HG03342 (cell line): ENCODE data around the gene MAEA.
"Not testable (repeated sequence)": the region's sequence is repeated elsewhere in the genome, so short reads cannot be mapped to it uniquely, and the experiment has no call there.

Experiments used
- ATAC-seq: cut with Tn5 transposase; IDR thresholded peaks from one replicate; pipeline ENCODE4 v1.9.1; 2021; ENCODE audit warnings: mild to moderate bottlenecking, moderate library complexity; ENCODE audit not compliant: unreplicated experiment

Gene MAEA

DNA sequence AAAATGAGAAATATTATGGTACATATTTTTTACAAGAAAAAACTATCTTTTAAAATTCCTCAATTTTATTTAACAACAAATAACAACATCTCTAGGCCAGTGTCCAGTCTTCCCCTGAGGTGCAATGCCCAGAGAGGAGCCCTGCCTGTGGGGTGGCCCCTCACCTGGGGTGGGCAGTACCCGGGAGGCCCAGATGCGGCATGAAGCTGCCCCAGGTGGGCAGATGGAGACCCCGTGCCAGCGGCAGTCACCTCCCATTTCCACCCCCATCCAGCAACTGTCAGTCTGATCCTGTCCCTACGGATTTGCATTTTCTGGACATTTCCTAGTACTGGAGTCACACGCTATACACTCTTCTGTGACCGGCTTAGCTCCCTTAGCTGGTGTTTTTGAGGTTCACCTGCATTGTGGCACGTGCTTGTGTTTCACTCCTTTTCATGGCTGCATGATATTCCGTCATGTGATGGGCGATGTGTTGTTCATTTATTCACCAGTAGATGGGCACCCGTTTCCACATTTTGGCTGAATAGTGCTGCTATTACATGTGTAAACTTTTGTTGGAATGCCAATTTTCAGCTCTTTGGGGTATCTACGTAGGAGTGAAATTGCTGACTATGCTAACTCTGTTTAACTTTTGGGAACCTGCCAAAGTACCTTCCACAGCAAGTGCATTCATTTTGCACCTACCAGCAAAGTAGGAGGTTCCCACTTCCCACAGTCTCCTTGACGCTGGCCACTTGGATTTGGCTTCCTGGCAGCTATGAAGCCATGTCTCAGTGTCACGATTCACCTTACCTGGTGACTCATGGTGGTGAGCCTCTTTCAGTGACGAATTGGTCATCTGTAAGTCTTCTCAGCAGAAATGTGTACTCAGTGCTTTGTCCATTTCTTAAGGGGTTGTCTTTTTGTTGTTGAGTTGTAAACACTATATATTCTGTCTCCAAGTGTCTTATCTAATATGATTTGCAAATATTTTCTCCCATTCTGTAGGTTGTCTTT, 11.7 kb upstream of the MAEA start:
- ATAC-seq: no peak

GRCh38 chr4:1279253-1279652, 10.4 kb upstream of the MAEA start:
- no peak for ATAC-seq

DNA sequence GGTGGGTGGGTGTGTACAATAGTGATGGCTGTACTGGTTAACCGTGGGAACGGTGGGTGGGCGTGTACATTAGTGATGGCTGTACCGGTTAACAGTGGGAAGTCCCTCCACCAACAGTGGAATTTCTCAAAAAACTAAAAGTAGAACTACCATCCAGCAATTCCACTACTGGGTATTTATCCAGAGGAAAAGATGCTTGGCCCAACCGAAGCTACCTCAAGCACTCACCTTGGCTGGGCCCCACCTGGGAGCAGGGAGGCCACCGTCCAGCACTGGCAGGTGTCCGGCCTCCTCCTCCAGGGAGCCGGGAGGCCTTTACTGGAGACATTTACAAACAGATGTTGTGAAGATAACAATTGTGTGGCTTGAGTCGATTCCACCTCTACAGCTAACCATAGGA, 6.0 kb upstream of the MAEA start:
- no peak for ATAC-seq

DNA sequence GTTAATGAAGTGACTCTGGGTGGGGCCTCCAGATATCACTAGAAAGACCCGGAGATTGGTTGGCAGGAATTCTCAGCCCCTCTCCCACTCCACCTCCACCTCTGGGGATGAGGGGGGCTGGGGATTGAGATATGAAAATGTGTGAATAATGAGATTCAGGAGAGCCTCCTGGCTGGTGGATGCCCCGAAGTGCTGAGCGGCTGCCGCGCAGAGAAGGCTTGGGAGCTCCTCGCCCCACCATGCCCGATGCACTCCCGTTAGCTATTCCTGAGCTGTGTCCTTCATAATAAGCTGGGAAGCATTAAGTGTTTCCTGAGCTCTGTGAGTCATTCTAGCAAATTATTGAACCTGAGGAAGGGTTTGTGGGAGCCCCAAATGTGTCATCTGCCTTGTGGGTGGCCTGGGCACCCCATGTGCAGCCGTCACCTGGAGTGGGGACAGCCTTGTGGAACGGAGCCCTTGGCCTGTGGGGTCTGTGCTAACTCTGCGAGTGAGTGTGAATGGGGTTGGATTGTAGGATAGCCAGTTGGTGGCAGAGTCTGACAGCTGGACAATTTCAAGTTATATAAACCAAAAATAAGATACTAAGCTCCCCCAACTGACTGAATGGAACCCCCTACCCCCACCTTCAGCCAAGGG, 4.4 kb upstream of the MAEA start:
- no peak for ATAC-seq

DNA sequence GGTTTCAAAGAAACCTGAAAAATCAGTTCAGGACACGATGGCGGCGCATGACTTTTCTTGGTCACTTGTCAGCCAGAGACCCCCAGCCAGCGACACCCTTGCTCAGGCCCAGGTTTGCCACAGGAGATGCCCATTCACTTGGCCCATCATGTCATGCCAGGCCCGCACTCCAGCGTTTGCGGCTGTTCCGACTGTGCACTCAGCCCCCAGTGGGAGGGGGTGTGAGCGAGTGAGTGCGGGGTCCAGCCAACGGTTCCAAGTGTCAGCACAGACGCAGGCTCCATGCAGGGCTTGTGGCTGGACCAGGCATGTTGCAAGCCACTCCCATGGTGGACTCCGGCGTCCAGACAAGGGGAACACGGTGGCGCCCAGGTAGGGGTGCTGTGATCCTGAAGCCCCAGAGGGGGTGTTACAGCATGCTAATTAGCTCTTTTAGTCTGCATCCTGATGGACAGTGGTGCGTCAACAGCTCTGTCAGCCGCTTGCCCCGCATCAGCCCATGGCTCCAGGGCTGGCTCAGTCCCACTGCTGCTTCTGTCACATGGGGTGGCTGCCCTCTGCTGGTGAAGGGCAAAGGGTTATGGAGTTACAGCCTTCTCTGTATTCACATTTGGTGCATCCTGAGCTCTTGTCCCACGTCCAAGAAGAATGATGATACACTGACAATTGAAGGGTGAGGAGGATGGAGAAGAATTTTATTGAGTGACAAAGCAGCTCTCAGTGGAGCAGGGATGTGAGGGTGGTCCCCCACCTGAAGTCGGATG, 3.7 kb upstream of the MAEA start:
- ATAC-seq: no peak

GRCh38 chr4:1288786-1289185, 905 bp upstream of the MAEA start:
- ATAC-seq: no peak

- ATAC-seq: peak; percentile 8
Measured at GRCh38 chr4:1290165-1290977, 680 bp downstream of the MAEA start.

GRCh38 chr4:1291091-1291490, 1.4 kb downstream of the MAEA start:
- ATAC-seq: no peak

DNA sequence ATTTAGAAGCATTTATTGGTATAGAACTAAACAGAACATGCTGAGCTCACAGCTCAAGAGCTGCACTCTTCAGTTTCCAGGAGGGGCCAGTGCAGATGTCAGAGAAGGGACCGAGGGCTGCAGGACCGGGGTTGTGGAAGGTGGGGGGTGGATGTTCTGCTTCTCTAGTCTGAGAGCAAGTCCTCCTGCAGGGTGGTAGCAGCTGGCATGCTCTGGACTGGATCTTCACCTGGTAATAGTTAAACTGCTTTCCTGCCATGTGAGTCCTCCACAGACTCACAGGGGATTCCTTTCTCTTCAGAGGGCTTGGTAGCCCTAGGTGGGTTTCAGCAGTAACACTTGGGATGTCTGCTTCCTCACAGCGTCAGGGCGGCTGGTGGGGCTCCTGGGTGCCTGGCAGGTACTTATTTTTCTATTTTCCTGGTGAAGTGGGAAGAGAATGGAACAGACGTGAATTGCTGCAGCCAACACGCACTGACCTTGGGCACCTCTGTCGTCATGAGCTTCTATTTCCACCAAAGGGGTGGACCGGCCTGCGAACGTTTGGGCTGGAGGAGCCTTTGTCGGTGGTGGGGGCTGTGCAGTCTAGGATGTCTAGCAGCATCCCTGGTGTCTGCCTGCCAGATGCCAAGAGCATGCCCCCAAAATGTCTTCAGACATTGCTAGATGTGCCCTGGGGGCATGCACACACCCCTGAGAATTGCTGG, 2.5 kb downstream of the MAEA start:
- ATAC-seq: no peak

DNA sequence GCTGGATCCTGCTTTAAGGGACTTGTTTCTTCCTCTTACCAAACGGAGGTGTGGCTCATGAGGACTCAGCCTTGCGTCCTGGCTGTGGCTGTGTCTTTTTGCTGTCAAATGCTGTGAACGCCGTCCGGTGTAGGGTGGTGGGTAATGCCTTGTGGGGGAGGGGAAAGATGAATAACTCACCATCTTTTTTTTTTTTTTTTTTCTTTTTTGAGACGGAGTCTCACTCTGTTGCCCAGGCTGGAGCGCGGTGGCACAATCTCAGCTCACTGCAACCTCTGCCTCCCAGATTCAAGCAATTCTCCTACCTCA, 3.0 kb downstream of the MAEA start:
- not testable (repeated sequence) for ATAC-seq

- no peak for ATAC-seq
Measured at GRCh38 chr4:1293531-1293941, 3.8 kb downstream of the MAEA start.

- ATAC-seq: no peak
Measured at GRCh38 chr4:1293991-1294390, 4.3 kb downstream of the MAEA start.

- no peak for ATAC-seq
Measured at GRCh38 chr4:1294424-1294823, 4.7 kb downstream of the MAEA start.

DNA sequence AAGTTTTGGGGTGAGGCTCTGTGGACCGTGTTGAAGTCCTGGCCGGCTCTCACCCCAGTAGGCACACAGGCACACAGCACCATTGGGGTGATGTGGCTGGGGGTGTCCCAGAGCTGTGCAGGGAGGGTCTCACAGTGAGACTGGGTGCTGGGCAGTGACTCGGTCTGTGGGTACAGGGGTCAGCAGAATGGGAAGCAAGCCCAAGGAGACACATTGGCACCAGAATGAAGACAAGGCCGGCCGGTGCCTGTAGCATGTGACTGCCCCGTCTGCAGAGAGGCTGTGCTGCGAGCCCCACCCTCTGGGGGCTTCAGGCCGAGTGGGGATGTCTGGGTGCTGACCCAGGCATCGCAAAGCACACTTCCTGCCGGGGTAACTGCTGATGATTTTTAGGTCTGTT, 5.2 kb downstream of the MAEA start:
- no peak for ATAC-seq

DNA sequence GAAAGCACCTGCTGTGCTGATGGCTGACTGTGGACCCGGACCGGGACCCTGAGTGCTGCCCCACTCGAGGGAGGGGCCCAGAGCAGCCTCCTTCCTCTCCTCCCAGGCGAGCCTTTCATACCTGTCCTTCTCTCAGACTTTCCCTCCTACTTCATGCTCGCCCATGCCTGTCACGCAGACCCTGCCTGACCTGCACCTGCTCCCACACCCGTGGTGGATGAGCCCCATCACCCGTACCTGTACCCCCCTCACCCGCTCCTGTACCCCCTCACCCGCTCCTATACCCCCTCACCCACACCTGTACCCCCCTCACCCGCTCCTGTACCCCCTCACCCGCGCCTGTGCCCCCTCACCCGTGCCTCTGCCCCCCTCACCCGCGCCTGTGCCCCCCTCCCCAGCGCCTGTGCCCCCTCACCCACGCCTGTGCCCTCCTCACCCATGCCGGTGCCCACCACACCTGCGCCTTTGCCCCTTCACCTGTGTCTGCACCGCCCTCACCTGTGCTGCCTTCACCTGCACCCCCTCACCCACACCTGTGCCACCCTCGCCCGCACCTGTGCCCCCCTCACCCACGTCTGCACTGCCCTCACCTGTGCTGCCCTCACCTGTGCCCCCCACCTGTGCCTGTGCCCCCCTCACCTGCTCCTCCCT, 5.8 kb downstream of the MAEA start:
- no peak for ATAC-seq

DNA sequence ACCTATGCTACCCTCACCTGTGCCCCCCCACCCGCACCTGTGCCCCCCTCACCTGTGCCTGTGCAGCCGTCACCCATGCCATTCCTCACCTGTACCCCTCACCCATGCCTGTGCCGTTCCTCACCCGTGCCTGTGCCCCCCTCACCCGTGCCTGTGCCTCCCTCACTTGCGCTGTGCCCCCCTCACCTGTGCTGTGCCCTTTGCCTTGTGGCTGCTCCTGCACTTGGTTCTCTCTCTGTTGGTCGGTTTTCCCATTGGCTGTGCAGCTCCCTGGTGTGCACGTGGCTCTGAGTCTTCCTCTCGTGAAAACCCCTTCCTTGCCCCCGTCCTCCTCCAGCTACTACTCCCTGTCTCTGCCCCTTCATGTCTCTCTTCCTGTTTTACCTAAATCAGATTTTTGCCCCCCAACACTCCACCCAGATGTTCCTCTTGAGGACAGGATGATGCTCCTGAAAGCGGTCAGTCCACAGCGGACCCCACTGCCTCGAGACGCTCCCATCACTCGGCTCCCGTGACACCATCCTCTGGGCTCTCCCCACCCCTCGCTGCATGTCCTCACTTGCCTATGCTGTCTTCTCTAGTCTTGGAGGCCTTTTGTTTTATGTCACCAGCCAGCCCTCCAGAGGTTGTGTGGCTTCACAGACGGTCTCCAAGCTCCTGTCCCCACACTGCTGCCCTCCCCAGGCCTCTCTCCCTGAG, 6.8 kb downstream of the MAEA start:
- no peak for ATAC-seq

DNA sequence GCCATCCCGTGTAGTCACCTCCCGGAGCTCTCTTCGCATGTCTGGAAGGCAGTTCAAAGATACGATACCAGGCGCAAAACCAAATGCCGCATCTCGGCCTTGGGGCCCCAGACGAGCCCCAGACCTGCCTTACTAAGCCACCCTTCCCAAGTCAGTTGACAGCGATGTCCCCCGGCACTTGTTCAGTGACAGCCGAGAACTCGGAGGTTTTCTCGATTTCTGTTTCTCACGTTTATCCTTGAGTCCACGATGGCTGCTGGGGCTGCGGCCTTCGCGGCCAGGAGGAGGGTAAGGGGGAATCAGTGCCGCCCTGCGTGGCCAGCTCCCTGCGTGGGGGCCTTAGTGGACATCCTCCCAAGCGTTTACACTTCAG, 7.3 kb downstream of the MAEA start:
- no peak for ATAC-seq

DNA sequence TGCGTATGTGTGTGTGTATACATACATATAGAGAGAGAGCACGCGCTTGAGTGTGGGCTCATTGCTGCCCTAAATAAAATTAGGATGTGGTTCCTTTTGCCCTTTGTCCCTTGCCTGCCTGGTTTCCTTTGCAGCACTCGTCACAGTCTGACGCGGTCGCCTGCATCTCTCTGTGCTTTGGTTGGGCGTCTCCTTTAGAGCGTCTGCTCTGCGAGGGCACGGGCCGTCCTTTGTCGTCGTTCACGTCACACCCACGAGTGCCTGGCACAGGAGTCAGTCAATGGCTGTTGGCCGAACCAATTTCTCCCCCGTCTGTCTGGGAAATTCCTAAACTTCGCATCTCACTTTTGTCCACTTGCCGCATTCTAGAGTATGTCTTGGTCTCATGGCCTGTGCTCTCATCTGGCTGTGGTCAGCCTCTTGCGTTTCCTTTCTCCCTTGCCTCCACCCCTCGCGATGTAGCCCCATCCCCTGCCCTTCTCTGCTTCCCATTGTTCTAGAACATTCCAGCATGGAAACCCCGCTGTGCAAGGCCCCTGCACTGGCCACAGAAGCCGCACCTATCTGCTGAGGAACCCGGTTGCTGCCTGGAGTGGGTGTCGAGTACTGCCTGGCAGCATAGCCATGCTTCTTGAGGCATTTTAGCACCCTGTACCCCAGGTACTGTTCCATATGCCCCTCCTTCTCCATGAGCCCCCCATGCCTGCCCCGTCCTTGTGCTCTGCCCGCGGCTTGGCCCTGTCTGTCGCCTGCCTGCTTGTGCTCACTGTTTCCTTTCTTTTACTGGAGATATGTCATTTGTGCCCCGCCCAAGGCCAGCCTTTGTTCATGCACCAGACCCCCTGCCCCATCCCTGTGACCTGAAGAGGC, 8.0 kb downstream of the MAEA start:
- ATAC-seq: no peak
